GM23248 (cell line): ENCODE results near the gene EHMT2.

ENCODE experiments used
- EZH2 ChIP-seq: fragments of 200-600 bp; sonication (generic); IDR thresholded peaks from 2 replicates; pipeline ENCODE4 v1.6.1; 2018; ENCODE audit warnings: antibody characterized with exemption, mild to moderate bottlenecking; ENCODE audit not compliant: insufficient read depth, poor library complexity, severe bottlenecking
- EZH2phosphoT487 ChIP-seq: fragments of 200-600 bp; sonication (generic); IDR thresholded peaks from 2 replicates; pipeline ENCODE4 v1.6.1; 2018; ENCODE audit warnings: antibody characterized with exemption, moderate library complexity, mild to moderate bottlenecking, low read depth; ENCODE audit not compliant: insufficient read depth

- no peak for TF ChIP-seq EZH2
- no peak for TF ChIP-seq EZH2phosphoT487
These were observed 66.6 kb downstream of the EHMT2 start for GRCh38 chr6:31830886-31831335.
